K562 (cell line): ENCODE measurements around the gene SSBP2.

Experiments
- FOXK1 ChIP-seq: sonication (generic); formaldehyde crosslinking; IDR thresholded peaks from 2 replicates; pipeline ENCODE4 v1.8.0; 2022; ENCODE audit warnings: missing genetic modification reagents, mild to moderate bottlenecking, borderline replicate concordance
- HDAC1 ChIP-seq, 2 experiments: fragments of 450-650 bp; IDR thresholded peaks; 2 replicates each; pipeline ENCODE4 v1.6.1; 2016 to 2017; ENCODE audit warnings: inconsistent platforms in 1 of 2, mild to moderate bottlenecking in 1 of 2, moderate library complexity in 1 of 2
- HDAC2 ChIP-seq: fragments of 450-650 bp; IDR thresholded peaks from 2 replicates; pipeline ENCODE4 v1.6.1; 2016; ENCODE audit warnings: mild to moderate bottlenecking
- MAFG ChIP-seq: fragments of 450-650 bp; conservative IDR thresholded peaks from 2 replicates; pipeline ENCODE4 v1.6.1; 2016; ENCODE audit warnings: missing genetic modification characterization, missing compliant biosample characterization
- POLR2A ChIP-seq: fragments of 450-650 bp; conservative IDR thresholded peaks from 2 replicates; pipeline ENCODE4 v1.6.1; 2016
- RAD21 ChIP-seq, 2 experiments: fragments of 250-450 bp in 1 of 2; fragments of 450-650 bp in 1 of 2; sonication (Bioruptor Pico) in 1 of 2; formaldehyde crosslinking in 1 of 2; IDR thresholded peaks in 1 of 2; conservative IDR thresholded peaks in 1 of 2; 2 replicates each; pipeline versions ENCODE4 v1.4.0 to v1.8.0; 2020 to 2022; ENCODE audit warnings: mild to moderate bottlenecking in 2 of 2, moderate library complexity in 1 of 2
- ZNF184 ChIP-seq: sonication (generic); formaldehyde crosslinking; IDR thresholded peaks from 2 replicates; pipeline ENCODE4 v1.5.0; 2020; ENCODE audit warnings: missing genetic modification reagents
- ZZZ3 ChIP-seq: fragments of 450-650 bp; IDR thresholded peaks from 2 replicates; pipeline ENCODE4 v1.6.1; 2016; ENCODE audit warnings: antibody characterized with exemption, mild to moderate bottlenecking, moderate library complexity
- TF ChIP-seq, protein P1 (sequence below), 2 experiments: fragments of 450-650 bp in 1 of 2; IDR thresholded peaks; 2 replicates each; pipeline ENCODE4 v1.6.1; 2011 to 2017; ENCODE audit warnings: low read depth in 2 of 2, antibody characterized with exemption in 1 of 2, borderline replicate concordance in 1 of 2, low read length in 1 of 2, mild to moderate bottlenecking in 1 of 2, mixed read lengths in 1 of 2; ENCODE audit not compliant: control insufficient read depth in 1 of 2
- TF ChIP-seq, protein P2 (sequence below): fragments of 450-650 bp; formaldehyde crosslinking; IDR thresholded peaks from 2 replicates; pipeline ENCODE4 v1.4.0; 2020; ENCODE audit warnings: mild to moderate bottlenecking, mixed read lengths

DNA sequence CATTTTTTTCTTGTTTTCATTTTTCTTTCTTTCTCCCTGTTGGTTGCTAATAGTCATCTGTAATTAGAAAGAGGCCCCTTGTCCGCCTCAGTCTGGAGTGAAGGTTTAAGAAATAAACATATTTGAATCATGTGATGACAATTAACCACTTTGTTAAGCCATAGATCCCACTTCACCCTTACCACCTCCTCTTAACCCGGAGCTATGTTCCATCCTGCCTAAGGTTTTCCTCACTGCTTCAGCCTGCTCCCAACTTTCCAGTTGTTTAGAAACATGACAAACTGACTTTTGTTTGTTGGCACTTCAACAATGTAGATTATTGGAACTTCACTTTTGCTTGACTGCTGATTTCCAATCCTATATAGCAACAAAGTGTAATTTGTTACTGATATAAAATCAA, 37.4 kb upstream of the SSBP2 start:
- TF ChIP-seq ZZZ3 (no peak), RAD21 (CRISPR knock-in tag; conservative IDR thresholded peaks at IDR 0.05 in 1 of 2, IDR thresholded peaks at IDR 0.05 in 1 of 2) (no peak), HDAC1 (IDR thresholded peaks at IDR 0.05) (no peak), HDAC2 (no peak), FOXK1 (no peak), ZNF184 (CRISPR knock-in tag) (no peak), MAFG (no peak), POLR2A (no peak)
- TF ChIP-seq, protein P1, sequence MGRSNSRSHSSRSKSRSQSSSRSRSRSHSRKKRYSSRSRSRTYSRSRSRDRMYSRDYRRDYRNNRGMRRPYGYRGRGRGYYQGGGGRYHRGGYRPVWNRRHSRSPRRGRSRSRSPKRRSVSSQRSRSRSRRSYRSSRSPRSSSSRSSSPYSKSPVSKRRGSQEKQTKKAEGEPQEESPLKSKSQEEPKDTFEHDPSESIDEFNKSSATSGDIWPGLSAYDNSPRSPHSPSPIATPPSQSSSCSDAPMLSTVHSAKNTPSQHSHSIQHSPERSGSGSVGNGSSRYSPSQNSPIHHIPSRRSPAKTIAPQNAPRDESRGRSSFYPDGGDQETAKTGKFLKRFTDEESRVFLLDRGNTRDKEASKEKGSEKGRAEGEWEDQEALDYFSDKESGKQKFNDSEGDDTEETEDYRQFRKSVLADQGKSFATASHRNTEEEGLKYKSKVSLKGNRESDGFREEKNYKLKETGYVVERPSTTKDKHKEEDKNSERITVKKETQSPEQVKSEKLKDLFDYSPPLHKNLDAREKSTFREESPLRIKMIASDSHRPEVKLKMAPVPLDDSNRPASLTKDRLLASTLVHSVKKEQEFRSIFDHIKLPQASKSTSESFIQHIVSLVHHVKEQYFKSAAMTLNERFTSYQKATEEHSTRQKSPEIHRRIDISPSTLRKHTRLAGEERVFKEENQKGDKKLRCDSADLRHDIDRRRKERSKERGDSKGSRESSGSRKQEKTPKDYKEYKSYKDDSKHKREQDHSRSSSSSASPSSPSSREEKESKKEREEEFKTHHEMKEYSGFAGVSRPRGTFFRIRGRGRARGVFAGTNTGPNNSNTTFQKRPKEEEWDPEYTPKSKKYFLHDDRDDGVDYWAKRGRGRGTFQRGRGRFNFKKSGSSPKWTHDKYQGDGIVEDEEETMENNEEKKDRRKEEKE (IDR thresholded peaks at IDR 0.05; ENCODE audit: borderline replicate concordance in 1 of 2, control insufficient read depth in 1 of 2, low read depth in 2 of 2, low read length in 1 of 2), result no peak
- TF ChIP-seq, protein P2, sequence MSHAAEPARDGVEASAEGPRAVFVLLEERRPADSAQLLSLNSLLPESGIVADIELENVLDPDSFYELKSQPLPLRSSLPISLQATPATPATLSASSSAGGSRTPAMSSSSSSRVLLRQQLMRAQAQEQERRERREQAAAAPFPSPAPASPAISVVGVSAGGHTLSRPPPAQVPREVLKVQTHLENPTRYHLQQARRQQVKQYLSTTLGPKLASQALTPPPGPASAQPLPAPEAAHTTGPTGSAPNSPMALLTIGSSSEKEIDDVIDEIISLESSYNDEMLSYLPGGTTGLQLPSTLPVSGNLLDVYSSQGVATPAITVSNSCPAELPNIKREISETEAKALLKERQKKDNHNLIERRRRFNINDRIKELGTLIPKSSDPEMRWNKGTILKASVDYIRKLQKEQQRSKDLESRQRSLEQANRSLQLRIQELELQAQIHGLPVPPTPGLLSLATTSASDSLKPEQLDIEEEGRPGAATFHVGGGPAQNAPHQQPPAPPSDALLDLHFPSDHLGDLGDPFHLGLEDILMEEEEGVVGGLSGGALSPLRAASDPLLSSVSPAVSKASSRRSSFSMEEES (CRISPR knock-in tag), result no peak
